Stimulated activated CD8-positive, alpha-beta memory T cell treated with anti-CD3 and anti-CD28 coated beads, Interleukin-15, amount 100 ng/mL, for 24 hours (primary cell): Measurements from ENCODE around the gene BBIP1.
"Not testable (repeated sequence)": the region's sequence is repeated elsewhere in the genome, so short reads cannot be mapped to it uniquely, and the experiment has no call there.

Source experiments
- DNase-seq: peaks from one replicate; pipeline ENCODE4 v3.0.0-alpha.2; 2020; ENCODE audit warnings: low read depth

BBIP1 gene

DNA sequence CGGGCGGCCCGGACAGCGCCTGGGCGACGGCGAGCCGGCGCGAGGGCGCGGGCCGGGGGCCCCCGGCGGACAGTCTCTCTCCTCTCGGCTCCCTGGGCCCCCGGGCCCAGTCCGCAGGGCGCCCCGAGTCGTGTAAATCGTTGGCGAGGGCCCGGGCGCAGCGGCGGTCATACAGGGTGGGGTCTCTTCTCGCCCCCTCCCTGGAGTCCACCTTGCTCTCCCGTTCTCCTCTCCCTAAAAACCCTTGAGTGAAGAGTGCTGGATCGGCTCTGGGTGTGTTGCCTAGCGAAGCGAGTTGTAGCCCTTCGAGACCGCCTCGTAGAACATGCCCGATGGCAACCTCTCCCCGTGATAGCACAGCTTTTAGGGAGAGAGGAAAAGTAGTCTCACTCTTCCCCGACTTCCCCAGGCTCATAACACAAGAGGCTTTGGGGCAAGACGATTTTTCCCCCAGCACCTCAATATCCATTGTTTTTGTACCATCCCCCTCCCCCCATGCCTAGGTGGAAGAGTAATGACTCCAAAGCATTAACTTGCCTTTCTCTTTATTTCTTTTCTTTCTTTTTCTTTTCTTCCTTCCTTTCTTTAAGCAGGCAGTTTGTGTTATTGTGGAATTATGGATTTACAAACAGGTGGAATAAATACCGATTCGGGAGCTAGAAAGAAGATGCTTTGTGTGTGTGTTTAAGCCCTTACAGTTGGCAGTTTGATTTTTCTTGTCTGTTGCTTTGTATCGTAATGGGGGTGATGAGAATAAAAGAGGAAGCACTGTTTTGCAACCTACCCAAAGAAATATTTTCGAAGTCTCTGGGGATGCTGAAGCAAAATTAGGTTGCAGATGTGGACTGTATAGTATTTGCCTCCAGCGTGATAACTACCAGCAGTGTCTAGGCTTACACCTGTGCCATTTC is 1.2 kb upstream of the BBIP1 start:
- peak; percentile 6 for DNase-seq

DNA sequence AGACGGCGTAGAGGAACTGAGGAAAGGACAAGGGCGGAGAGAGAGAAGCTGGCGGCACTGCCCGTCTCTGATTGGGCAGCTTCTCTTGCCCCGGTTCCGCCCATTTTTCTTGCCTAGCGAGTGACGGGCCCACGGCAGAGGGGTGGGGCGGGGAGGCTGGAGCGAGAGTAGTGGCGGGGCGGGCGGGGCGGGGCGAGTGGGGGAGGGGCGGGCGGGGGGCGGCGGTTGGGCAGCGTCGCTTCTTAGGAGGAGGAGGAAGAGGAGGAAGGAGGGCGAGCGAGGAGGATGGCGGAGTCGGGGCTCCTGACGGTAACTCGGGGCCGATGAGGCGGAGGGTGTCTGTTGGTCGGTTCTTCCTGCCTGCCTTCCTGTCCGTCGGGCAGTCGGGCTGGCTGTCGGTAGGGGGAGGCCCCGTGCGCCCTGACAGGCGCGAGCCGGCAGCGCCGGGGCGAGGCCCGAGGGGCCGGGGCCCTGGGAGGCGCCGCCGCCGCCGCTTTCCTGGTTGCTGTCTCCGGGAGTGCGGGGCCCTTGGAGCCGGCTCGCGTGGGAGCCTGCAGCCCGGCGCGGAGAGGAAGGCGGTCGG is 460 bp upstream of the BBIP1 start, which contains the start of gene SHOC2:
Gene SHOC2, plus strand, starts transcription at position 256 of the 583 bp plus-strand sequence. CDS start 44,755 bp downstream, outside the sequence.
- DNase-seq = peak; percentile 86

DNA sequence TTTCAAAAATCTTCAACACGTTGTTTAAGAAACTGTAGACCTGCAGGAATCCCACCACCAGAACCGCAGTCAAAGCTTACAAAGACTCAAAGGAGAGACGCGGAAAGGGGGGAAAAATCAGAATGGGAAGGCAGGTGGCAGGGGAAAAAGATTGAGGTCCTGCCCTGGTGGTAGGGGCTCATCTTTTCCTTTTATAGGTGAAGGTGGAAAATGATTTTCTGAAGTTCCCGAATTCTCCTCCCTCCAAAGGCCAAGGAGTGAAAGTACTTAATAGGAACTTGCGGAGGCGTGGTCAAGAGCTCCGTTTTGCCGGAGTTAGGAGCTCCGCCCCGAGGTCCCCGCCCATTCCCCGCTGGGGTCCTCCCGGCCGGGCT is 724 bp downstream of the BBIP1 start:
- no peak for DNase-seq

DNA sequence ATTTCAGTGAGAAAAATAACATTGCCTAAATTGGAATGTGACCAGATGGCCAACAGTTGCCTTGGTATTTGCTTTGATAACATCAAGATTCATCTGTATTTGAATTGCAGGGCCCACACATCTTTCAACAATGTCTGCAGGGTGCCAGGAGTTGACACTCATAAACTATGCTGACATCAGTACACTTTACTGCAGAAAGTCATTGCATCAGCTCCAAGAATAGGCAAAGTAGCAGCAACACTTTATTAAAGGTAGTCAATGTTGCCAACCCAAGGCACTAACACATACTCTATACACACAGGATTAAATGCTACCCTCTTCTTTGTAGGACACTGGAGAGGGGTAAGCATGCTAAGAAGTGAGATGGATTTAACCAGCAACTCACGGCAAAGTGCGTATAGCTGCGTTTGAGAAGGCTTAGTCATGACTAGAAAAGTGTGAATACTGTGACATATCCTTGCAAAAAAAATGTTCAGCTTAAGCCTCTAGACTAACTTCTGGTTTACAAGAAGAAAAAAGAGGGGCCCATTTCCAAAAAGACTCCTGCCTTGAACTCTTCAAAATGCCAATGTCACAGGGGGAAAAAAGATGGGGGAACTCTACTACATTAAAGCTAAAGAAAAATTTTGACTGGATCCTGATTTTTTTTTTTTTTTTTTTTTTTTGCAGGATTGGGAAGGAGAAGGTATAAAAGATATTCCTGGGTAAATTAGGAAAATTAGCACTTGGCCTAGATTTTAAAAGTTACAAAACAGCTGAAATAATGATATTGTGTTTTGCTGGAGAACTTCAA is 2.2 kb downstream of the BBIP1 start:
- no peak for DNase-seq

DNA sequence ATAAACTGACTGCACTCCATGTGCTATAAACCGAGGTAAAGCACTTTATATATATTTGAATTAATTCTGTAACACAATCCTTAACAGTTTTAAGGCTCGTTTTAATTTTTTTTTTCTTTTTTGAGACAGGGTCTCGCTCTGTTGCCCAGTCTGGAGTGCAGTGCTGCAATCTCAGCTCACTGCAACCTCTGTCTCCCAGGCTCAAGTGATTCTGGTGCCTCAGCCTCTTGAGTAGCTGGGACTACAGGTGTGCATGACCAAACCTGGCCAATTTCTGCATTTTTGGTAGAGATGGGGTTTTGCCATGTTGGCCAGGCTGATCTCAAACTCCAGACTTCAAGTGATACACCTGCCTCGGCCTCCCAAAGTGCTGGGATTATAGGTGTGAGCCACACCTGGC is 3.4 kb downstream of the BBIP1 start:
- not testable (repeated sequence) for DNase-seq

DNA sequence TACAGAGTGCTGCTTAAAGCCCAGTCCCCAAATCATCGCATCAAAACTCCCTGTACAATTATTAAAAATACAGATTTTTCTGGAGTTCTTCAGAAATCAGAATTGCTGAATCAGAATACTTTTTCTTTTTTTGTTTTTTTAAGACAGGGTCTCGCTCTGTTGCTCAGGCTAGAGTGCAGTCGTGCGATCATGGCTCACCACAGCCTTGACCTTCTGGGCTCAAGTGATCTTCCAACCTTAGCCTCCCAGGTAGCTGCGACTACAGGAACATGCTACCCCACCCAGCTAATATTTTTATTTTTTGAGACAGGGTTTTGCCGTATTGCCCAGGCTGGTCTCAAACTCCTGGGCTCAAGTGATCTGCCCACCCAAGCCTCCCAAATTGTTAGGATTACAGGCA is 3.9 kb downstream of the BBIP1 start:
- no peak for DNase-seq

DNA sequence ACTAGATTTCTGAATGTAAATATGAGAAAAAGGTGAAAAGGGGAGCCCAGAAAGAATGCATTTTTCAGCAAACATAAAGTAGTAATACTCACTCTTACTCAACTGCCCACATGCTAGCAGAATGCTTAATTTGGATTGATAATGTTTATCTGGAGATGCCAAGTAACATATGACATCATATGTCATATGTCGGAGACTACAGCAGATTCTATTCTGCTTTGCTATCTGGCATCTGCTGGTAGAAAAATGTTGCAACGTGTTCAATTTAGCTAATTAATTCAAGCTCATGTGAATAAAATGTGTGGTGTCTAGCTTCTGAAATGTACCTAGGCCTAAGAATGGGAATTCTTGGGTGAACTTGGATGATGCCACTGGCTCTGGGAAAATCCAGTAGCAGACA is 4.5 kb downstream of the BBIP1 start:
- no peak for DNase-seq

DNA sequence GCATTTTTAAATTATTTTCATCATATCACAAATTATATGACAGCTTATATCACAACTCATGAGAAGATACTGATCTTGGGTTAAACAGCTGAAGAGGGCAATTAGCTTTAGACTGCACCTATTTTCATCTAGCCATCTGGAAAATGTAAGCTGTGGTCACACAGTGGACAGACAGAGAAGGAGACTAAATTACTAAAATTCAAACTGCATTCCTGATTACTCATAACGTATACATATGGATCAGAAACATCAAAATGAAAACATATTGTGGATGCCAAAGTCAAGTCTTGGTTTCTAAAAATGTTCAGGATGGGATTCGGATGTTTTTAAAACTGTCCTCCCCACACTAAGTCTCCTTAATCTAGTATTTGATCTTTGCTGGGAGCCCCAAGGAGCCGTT is 6.6 kb downstream of the BBIP1 start:
- no peak for DNase-seq

DNA sequence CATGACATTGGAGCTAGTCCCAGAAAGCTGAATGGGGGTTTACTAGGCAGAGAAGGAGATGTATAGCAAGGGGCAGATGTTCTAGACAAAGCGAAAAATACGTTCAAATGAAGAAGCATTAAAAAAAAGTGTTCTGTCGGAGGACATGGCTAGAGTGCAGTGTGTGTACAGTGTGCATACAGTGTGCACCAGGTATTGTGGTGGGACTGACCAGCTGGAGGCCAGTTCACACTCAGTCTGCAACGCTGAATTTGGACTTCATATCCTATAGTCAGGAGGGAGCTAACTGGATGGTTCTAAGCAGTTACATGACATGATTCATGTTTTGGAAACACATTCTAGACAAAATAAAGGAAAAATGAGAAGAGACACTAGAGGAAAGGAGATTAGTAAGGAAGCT is 8.8 kb downstream of the BBIP1 start:
- no peak for DNase-seq

DNA sequence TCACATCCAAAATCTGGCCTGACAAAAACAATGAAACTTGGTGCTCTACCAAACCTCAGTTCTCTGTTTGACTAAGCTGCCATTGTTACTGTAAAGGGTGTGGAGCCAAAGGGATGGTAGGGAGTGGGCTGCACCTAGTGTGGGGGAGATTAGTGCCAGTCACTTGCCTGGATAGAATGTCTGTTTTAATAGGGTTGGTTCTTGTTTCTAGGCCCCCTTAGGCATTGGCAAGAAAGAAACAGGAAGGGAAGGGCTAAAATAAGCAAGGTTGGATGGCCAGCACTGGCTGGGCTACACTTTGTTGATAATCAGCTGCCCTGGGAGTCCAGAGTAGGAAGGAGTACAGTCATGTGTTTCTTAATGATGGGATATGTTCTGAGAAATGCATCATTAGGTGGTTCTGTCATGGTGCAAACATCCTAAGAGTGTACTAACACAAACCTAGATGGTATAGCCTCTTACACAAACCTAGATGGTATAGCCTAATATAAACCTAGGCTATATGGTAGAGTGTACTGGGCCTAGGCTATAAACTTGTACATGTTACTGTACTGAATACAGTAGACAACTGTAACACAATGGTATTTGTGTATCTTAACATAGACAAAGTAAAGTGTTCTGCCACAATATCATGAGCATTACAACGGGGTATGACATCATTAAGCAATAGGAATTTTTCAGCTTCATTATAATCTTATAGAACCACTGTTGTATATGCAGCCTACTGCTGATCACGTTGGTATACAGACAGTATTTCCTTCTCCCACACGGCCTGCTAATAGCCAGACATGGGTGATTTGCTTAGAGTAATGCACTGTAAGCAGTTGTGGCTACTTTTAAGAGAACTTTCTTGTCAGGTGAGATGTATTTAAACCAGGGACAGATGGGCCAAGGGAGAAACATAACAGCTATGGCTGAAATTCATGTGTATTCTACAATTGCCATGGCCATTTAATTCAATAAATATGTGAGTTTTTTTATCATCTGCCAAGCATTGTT is 15.4 kb downstream of the BBIP1 start:
- DNase-seq = no peak

DNA sequence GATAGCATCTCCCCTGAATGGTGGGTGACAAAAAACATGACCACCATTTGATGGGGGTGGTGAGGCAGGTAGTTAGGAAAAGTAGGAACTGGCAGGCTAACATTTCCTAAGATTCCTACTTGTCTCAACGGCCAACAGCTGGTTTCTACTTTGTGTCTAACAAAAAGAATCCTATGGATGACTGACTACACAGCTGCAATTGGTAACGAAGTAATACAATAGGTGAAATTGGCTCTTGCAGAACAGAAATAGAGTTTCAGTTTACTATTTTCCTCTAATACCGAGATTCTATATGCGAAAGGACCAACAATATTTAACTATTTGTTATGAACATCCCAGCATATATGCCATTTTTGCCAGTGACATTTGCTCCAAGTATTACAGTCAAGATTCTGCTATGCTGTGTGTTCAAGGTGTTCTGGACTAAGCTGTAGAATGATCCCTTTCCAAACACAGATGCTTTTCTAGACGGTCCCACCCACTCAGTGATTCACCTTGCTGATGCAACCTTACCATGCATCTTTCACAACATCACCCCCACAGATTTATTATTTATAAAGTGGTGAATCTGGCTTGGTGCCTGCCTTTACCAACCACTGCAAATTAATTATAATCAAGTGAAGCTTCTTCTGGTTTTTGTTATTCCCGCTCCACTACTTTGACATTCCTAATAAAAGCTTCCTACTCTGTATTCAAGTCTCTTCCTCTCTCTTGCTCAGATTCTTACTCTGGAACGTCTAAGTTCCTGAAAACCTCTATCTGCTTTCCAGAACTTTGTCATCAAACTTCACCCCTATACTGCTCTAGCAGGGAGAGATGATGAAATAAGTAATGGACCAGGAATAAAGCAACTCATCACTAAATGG is 16.8 kb downstream of the BBIP1 start:
- DNase-seq = no peak

DNA sequence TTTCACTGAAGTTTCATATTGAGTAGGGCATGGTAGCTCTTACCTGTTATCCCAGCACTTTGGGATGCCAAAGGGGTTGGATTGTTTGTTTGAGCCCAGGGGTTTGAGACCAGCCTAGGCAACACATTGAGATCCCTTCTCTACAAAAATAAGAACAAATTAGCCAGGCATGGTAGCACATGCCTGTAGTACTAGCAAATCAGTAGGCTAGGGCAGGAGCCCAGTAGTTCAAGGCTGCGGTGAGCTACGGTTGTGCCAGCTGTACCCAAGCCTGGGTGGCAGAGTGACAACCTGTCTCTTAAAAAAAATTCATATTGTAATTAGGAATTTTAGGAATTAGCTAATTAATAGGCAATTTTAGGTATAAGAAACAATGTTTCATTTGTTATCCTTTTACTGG is 18.0 kb downstream of the BBIP1 start:
- no peak for DNase-seq

DNA sequence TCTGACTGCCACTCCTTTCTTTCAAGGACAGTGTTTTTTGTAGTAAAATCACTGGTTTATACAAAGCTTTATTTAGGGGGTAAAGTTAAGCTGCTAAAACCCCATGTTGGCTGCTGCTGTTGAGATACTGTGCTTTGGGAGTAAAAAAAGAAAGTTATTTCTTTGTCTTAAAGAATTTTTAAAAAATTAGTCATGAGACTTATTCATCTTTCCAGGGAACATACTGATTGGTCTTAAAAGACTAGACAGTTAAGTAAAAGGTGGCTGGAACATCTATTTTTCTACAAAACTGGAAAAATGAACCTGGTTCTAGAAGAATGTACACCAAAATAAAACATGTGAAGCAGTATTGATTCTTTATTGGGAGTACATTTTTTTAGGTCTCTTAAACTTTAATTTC is 20.6 kb downstream of the BBIP1 start:
- DNase-seq = no peak

DNA sequence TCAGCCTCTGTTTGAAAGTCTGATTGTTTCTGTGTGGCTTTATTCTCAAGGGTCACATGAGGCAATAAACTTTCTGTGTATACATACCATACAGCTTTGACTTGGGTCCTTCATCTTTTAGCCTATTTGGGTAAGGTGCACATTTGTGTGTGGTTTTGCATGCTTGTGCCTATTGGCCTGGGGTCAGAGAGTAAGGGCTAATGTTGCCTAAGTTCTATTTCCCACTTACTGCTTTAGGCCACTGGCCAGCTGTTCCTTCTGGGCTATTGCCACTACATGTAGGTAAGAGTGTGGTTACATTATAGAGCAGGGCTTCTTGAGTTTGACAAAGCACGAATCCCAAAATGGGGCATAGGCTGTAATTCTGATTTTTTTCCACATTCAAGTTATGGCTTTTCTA is 21.8 kb downstream of the BBIP1 start:
- DNase-seq = no peak

DNA sequence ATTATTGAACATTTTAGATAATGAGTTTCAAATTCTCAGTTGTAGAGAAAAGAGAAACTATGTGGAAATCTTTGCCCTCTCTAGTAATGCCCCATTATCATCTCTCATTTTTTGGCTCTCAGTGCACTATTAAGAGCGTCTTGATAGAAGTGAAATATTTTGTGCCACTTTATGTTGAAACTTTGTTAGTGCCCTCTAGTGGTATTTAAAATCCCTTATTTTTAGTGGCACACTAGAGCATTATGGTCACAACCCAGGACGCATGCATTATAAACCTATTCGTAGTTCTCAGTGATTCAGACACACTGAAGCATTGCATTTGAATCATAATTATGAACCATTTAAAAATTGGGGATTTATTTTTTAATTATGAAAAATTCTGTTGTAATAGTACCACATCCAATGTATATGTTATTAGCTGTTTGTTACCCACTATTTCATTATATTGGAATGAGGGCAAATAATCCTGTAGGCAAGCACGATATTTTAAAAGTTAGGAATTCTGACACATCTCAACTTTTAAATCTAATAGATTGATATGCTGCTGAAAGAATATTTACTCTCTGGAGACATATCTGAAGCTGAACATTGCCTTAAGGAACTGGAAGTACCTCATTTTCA is 25.3 kb downstream of the BBIP1 start:
- no peak for DNase-seq

DNA sequence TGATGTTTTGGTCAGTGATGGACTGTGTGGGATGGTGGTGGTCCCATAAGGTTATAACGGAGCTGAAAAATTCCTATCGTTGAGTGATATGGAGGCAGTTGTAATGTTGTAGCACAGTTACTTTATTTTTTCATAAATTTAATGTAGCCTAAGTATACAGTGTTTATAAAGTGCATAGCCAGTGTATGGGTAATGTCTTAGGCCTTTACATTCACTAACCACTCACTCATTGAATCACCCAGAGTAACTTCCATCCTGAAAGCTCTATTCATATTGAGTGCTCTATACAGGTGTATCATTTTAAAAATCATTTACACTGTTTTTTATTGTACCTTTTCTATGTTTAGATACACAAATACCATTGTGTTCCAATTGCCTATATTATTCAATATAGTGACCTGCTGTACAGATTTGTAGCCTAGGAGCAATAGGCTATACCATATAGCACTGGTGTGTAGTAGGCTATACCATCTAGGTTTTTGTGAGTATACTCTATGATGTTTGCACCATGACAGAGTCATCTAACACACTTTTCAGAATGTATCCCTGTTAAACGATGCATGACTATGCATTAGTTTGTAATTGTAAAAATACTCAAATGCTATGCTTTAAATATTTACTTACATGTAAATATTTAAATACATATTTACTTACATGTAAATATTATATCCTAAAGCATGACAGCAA is 26.2 kb downstream of the BBIP1 start:
- no peak for DNase-seq

DNA sequence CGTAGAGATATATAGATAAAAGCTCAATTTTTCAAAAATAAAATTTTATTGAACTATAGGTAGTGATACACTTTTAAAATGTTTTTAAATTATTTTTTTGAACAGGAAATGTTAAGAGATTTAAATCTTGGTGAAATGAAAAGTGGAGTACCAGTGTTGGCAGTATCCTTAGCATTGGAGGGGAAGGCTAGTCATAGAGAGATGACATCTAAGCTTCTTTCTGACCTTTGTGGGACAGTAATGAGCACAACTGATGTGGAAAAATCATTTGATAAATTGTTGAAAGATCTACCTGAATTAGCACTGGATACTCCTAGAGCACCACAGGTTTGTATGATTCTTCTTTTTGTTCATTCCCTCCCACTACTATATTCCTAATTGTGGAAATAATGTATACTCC is 31.4 kb downstream of the BBIP1 start:
- DNase-seq = no peak

DNA sequence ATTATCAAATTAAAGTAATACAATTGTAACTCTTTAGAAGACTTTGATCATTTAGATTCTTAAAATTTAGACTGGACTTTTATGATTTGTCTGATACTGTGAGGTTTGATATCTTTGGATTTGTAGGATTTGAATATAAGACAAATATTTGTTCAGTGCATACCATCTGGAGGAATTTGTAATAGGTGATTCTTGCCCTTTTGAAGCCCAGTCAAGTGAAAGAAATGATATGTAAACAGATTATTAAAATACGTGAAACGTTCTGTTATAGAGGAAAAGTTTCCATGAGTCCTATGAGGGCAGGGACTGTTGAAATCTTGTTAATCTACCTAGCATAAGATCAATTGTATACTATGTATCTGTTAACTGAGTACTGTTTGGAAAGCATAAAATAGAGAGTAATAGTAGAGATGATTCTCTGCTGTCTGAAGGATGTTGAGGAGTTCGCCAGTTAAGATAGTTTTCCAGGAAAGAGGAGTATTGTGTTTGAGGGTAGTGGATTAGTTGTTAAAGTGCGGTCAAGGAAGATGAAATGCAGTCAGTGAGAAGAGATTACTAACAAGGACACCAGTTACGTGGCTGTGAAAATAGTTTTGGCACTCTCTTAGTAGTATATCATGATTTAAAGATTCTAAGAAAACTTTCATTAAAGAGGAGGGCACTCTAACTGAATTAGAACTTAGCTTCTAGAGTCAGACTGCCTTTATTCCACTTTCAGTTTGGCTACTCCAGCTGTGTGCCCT is 32.9 kb downstream of the BBIP1 start:
- DNase-seq = no peak

DNA sequence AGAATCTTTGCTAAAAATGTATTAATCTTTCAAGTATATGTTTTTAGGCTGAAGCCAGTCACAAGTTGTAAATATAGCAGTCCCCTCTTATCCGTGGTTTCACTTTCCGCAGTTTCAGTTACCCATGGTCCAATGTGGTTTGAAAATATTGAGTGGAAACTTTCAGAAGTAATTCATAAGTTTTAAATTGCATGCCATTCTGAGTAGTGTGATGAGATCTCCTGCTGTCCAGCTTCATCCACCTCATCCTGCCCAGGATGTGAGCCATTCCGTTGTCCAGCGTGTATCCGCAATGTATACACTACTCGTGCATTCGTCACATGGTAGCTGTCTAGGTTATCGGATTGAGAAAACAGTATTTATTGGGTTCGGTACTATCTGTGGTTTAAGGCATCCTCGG is 35.1 kb downstream of the BBIP1 start:
- no peak for DNase-seq
